Erythroblast (primary cell): ENCODE measurements around the gene NCKAP5.

Experiments used
- GATA1 ChIP-seq: IDR thresholded peaks from 2 replicates; pipeline ENCODE4 v1.6.1; 2011; ENCODE audit warnings: low read depth, mild to moderate bottlenecking, control low read depth, low read length, moderate library complexity
- POLR2A ChIP-seq: IDR thresholded peaks from 2 replicates; pipeline ENCODE4 v1.6.1; 2011; ENCODE audit warnings: mild to moderate bottlenecking, low read length

GRCh38 chr2:133152801-133153200 is 415.5 kb downstream of the NCKAP5 start:
- no peak for TF ChIP-seq POLR2A
- TF ChIP-seq GATA1: no peak
